HL-60 (cell line): Measurements from ENCODE around the gene SOD3.

Experiments used
- POLR2AphosphoS5 ChIP-seq: IDR thresholded peaks from 2 replicates; pipeline ENCODE4 v1.6.1; 2012; ENCODE audit warnings: low read depth
- TF ChIP-seq, protein P1 (sequence below): IDR thresholded peaks from 2 replicates; pipeline ENCODE4 v1.6.1; 2012; ENCODE audit warnings: low read depth; ENCODE audit not compliant: insufficient replicate concordance
- TF ChIP-seq, protein P2 (sequence below): IDR thresholded peaks from one replicate; pipeline ENCODE4 v1.5.1; 2011; ENCODE audit warnings: low read length, control low read depth, inconsistent platforms; ENCODE audit not compliant: insufficient read depth

DNA sequence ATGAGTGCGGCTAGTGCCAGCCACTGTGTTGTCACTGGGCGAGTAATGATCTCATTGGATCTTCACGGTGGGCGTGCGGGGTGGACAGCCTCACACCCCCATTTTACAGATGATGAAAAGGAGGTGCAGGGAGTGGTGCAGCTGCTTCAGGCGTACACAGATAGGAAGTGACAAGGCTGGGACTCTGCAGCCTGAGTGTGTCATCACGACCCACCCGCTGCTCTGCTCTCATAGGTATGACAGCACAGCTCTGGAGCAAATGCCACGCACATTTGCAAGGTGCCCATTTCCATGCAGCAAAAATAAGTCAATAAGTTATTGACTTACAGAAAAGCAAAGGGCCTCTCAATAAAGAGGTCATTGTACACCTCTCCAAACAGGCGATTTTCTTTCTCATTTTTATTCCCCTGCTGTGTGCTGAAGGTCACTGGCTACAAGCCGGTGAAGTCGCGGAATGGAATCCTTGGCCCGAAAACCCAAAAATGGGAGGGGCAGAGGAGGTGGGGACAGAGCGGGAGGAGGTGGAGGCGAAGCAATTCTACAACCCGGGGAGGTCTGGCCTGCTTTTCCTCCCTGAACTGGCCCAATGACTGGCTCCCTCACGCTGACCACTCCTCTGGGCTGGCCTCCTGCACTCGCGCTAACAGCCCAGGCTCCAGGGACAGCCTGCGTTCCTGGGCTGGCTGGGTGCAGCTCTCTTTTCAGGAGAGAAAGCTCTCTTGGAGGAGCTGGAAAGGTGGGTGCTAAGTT, at the start of gene SOD3:
- TF ChIP-seq, protein P1, sequence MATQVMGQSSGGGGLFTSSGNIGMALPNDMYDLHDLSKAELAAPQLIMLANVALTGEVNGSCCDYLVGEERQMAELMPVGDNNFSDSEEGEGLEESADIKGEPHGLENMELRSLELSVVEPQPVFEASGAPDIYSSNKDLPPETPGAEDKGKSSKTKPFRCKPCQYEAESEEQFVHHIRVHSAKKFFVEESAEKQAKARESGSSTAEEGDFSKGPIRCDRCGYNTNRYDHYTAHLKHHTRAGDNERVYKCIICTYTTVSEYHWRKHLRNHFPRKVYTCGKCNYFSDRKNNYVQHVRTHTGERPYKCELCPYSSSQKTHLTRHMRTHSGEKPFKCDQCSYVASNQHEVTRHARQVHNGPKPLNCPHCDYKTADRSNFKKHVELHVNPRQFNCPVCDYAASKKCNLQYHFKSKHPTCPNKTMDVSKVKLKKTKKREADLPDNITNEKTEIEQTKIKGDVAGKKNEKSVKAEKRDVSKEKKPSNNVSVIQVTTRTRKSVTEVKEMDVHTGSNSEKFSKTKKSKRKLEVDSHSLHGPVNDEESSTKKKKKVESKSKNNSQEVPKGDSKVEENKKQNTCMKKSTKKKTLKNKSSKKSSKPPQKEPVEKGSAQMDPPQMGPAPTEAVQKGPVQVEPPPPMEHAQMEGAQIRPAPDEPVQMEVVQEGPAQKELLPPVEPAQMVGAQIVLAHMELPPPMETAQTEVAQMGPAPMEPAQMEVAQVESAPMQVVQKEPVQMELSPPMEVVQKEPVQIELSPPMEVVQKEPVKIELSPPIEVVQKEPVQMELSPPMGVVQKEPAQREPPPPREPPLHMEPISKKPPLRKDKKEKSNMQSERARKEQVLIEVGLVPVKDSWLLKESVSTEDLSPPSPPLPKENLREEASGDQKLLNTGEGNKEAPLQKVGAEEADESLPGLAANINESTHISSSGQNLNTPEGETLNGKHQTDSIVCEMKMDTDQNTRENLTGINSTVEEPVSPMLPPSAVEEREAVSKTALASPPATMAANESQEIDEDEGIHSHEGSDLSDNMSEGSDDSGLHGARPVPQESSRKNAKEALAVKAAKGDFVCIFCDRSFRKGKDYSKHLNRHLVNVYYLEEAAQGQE = no peak
- TF ChIP-seq, protein P2, sequence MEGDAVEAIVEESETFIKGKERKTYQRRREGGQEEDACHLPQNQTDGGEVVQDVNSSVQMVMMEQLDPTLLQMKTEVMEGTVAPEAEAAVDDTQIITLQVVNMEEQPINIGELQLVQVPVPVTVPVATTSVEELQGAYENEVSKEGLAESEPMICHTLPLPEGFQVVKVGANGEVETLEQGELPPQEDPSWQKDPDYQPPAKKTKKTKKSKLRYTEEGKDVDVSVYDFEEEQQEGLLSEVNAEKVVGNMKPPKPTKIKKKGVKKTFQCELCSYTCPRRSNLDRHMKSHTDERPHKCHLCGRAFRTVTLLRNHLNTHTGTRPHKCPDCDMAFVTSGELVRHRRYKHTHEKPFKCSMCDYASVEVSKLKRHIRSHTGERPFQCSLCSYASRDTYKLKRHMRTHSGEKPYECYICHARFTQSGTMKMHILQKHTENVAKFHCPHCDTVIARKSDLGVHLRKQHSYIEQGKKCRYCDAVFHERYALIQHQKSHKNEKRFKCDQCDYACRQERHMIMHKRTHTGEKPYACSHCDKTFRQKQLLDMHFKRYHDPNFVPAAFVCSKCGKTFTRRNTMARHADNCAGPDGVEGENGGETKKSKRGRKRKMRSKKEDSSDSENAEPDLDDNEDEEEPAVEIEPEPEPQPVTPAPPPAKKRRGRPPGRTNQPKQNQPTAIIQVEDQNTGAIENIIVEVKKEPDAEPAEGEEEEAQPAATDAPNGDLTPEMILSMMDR = no peak
- no peak for TF ChIP-seq POLR2AphosphoS5
